Uterus (tissue), 2 donors: ENCODE measurements around the gene CDYL.

Experiments
- CTCF ChIP-seq, 4 experiments: fragments of 200-600 bp in 2 of 4; fragments of 450-650 bp in 2 of 4; sonication (generic) in 2 of 4; IDR thresholded peaks; one replicate each; pipeline ENCODE4 v1.5.1; 2016 to 2019; ENCODE audit warnings: antibody characterized with exemption in 4 of 4, mild to moderate bottlenecking in 2 of 4, moderate library complexity in 1 of 4
- POLR2A ChIP-seq, 2 donors: fragments of 450-650 bp; IDR thresholded peaks; one replicate each; pipeline ENCODE4 v1.6.1; 2016; ENCODE audit warnings: antibody characterized with exemption in 2 of 2, mild to moderate bottlenecking in 1 of 2, moderate library complexity in 1 of 2

- TF ChIP-seq CTCF (IDR thresholded peaks at IDR 0.05) (no peak), POLR2A (IDR thresholded peaks at IDR 0.05) (no peak)
These were observed 185.3 kb downstream of the CDYL start for GRCh38 chr6:4961322-4962168.
